HCT116 (cell line): ENCODE data around the gene OCSTAMP. TPM values are rescaled to one million over a fixed set of nuclear protein-coding genes. Genes with fewer than 3 reads are reported as not detected.

Experiments
- ATAC-seq: fragments of 200-7000 bp; cut with Tn5 transposase; 2 replicates; pipeline ENCODE4 v1.9.1; 2020; ENCODE audit warnings: mild to moderate bottlenecking, moderate library complexity
- BruUV-seq: library from RNA; stranded (reverse); fragments of 400-500 nt; replicated peaks from 2 replicates; lab custom pipeline; 2021; lab: Mats Ljungman, UMichigan
- CTCF ChIA-PET: fragments of 300-600 bp; sonication (Branson Sonifier 250); formaldehyde crosslinking; loops from one replicate; lab custom pipeline; 2021; ENCODE audit warnings: antibody characterized with exemption; lab: Charles Lee
- POLR2A ChIA-PET: fragments of 300-600, 350-600 bp; sonication (Branson Sonifier 250); formaldehyde crosslinking; loops from one replicate; lab custom pipeline; 2021; ENCODE audit warnings: antibody characterized with exemption; lab: Charles Lee
- RAD21 ChIA-PET, 2 experiments: fragments of 300-600 bp; sonication (Branson Sonifier 250); formaldehyde crosslinking; loops; one replicate each; lab custom pipeline; 2023; ENCODE audit warnings: low total read pairs in 2 of 2; ENCODE audit not compliant: uncharacterized antibody in 2 of 2, unreplicated experiment in 2 of 2, low non-redundant PET in 1 of 2; lab: Charles Lee
- DNase-seq: peaks from one replicate; pipeline ENCODE4 v3.0.0-alpha.2; 2010; ENCODE audit warnings: low read depth, low spot score
- H2AFZ ChIP-seq: fragments of 200-600 bp; shearing (Covaris generic), sonication (generic); 2 replicates; pipeline ENCODE4 v1.6.1; 2017; ENCODE audit warnings: low read depth, mixed run types, mixed read lengths, antibody characterized with exemption, low read length; ENCODE audit not compliant: poor library complexity, severe bottlenecking
- H3K27ac ChIP-seq: 2 replicates; pipeline ENCODE4 v1.5.1; 2012; ENCODE audit warnings: low read depth, low read length
- H3K27me3 ChIP-seq: fragments of 200-600 bp; sonication (generic); 2 replicates; pipeline ENCODE4 v1.6.1; 2016; ENCODE audit warnings: mixed run types, low read length, mixed read lengths; ENCODE audit not compliant: insufficient read depth
- H3K36me3 ChIP-seq, 2 experiments: fragments of 200-500 bp in 1 of 2; fragments of 200-600 bp in 1 of 2; sonication (Bioruptor generic) in 1 of 2; sonication (generic) in 1 of 2; 2 replicates each; pipeline versions ENCODE4 v1.5.1 to v1.6.1; 2014 to 2016; ENCODE audit warnings: low read length in 2 of 2, inconsistent platforms in 1 of 2, mixed read lengths in 1 of 2, mixed run types in 1 of 2; ENCODE audit not compliant: insufficient read depth in 2 of 2, control insufficient read depth in 1 of 2
- H3K4me1 ChIP-seq, 2 experiments: fragments of 200-600 bp in 1 of 2; sonication (generic) in 1 of 2; 2 replicates each; pipeline versions ENCODE4 v1.5.1 to v1.6.1; 2012 to 2017; ENCODE audit warnings: low read length in 2 of 2, inconsistent platforms in 1 of 2, mild to moderate bottlenecking in 1 of 2, mixed read lengths in 1 of 2, mixed run types in 1 of 2, moderate library complexity in 1 of 2; ENCODE audit not compliant: insufficient read depth in 2 of 2, control insufficient read depth in 1 of 2
- H3K4me2 ChIP-seq: fragments of 200-600 bp; sonication (generic); 2 replicates; pipeline ENCODE4 v1.6.1; 2017; ENCODE audit warnings: mixed run types, low read length, mixed read lengths
- H3K4me3 ChIP-seq, 2 experiments: fragments of 200-600 bp in 1 of 2; sonication (generic) in 1 of 2; replicated peaks in 1 of 2; 2 replicates each; pipeline ENCODE4 v1.5.1; 2011 to 2016; ENCODE audit warnings: low read length in 2 of 2, control low read depth in 1 of 2, low read depth in 1 of 2, mild to moderate bottlenecking in 1 of 2, mixed read lengths in 1 of 2, mixed run types in 1 of 2
- H3K79me2 ChIP-seq: fragments of 200-600 bp; sonication (generic); 2 replicates; pipeline ENCODE4 v1.6.1; 2017; ENCODE audit warnings: mild to moderate bottlenecking, mixed run types, low read length, moderate library complexity, mixed read lengths; ENCODE audit not compliant: insufficient read depth
- H3K9ac ChIP-seq: fragments of 200-600 bp; sonication (generic); 2 replicates; pipeline ENCODE4 v1.6.1; 2016; ENCODE audit warnings: low read length, mixed read lengths
- H3K9me2 ChIP-seq: fragments of 200-600 bp; sonication (generic), shearing (Covaris generic); 2 replicates; pipeline ENCODE4 v1.6.1; 2017; ENCODE audit warnings: mixed run types, mild to moderate bottlenecking, moderate library complexity; ENCODE audit not compliant: insufficient read depth
- H3K9me3 ChIP-seq, 2 experiments: fragments of 200-500 bp in 1 of 2; fragments of 200-600 bp in 1 of 2; sonication (Bioruptor generic) in 1 of 2; sonication (generic) in 1 of 2; 2 replicates each; pipeline ENCODE4 v1.6.1; 2014 to 2017; ENCODE audit warnings: low read length in 2 of 2, mixed read lengths in 2 of 2, inconsistent platforms in 1 of 2, low read depth in 1 of 2, mild to moderate bottlenecking in 1 of 2, mixed run types in 1 of 2, moderate library complexity in 1 of 2; ENCODE audit not compliant: control insufficient read depth in 1 of 2, insufficient read depth in 1 of 2
- H4K20me1 ChIP-seq: fragments of 200-600 bp; sonication (generic), shearing (Covaris generic); 2 replicates; pipeline ENCODE4 v1.6.1; 2017; ENCODE audit warnings: mixed run types, mild to moderate bottlenecking, moderate library complexity; ENCODE audit not compliant: insufficient read depth
- ATF3 ChIP-seq: IDR thresholded peaks from 2 replicates; pipeline ENCODE4 v1.6.1; 2012
- CBX3 ChIP-seq: IDR thresholded peaks from 2 replicates; pipeline ENCODE4 v1.6.1; 2012; ENCODE audit warnings: low read depth
- CEBPB ChIP-seq: IDR thresholded peaks from 2 replicates; pipeline ENCODE4 v1.6.1; 2012; ENCODE audit warnings: low read depth
- CTCF ChIP-seq, 3 experiments: fragments of 200-600 bp in 1 of 3; sonication (generic) in 1 of 3; IDR thresholded peaks in 2 of 3; conservative IDR thresholded peaks in 1 of 3; 2 replicates each; pipeline ENCODE4 v1.5.1; 2012 to 2017; ENCODE audit warnings: low read depth in 2 of 3, low read length in 2 of 3, antibody characterized with exemption in 1 of 3, borderline replicate concordance in 1 of 3, control low read depth in 1 of 3, mild to moderate bottlenecking in 1 of 3, mixed read lengths in 1 of 3, mixed run types in 1 of 3, moderate library complexity in 1 of 3; ENCODE audit not compliant: insufficient read depth in 1 of 3
- EGR1 ChIP-seq: IDR thresholded peaks from 2 replicates; pipeline ENCODE4 v1.6.1; 2012; ENCODE audit warnings: low read depth
- ELF1 ChIP-seq: IDR thresholded peaks from 2 replicates; pipeline ENCODE4 v1.6.1; 2012; ENCODE audit warnings: low read depth, borderline replicate concordance
- EZH2 ChIP-seq: fragments of 200-600 bp; sonication (generic); IDR thresholded peaks from 2 replicates; pipeline ENCODE4 v1.6.1; 2017; ENCODE audit warnings: antibody characterized with exemption, mixed run types
- EZH2phosphoT487 ChIP-seq: fragments of 200-600 bp; IDR thresholded peaks from 2 replicates; pipeline ENCODE4 v1.6.1; 2018; ENCODE audit warnings: antibody characterized with exemption, borderline replicate concordance
- FOSL1 ChIP-seq: IDR thresholded peaks from 2 replicates; pipeline ENCODE4 v1.6.1; 2012; ENCODE audit warnings: low read depth
- MAX ChIP-seq: IDR thresholded peaks from 2 replicates; pipeline ENCODE4 v1.6.1; 2012
- POLR2A ChIP-seq: IDR thresholded peaks from 2 replicates; pipeline ENCODE4 v1.7.0; 2011; ENCODE audit warnings: borderline replicate concordance; ENCODE audit not compliant: insufficient read depth, insufficient read length; ENCODE audit errors: extremely low read depth
- POLR2AphosphoS5 ChIP-seq: IDR thresholded peaks from 2 replicates; pipeline ENCODE4 v1.6.1; 2011; ENCODE audit warnings: mild to moderate bottlenecking, low read depth, low read length, moderate library complexity
- RAD21 ChIP-seq: IDR thresholded peaks from 2 replicates; pipeline ENCODE4 v1.6.1; 2012; ENCODE audit warnings: low read depth, mild to moderate bottlenecking
- REST ChIP-seq: IDR thresholded peaks from 2 replicates; pipeline ENCODE4 v1.6.1; 2012; ENCODE audit warnings: low read depth
- SIN3A ChIP-seq: IDR thresholded peaks from 2 replicates; pipeline ENCODE4 v1.6.1; 2012; ENCODE audit warnings: low read depth
- YY1 ChIP-seq: IDR thresholded peaks from 2 replicates; pipeline ENCODE4 v1.6.1; 2011; ENCODE audit warnings: low read length, low read depth, moderate library complexity, mild to moderate bottlenecking; ENCODE audit not compliant: insufficient replicate concordance; ENCODE audit errors: extremely low read depth
- ZBTB33 ChIP-seq: IDR thresholded peaks from 2 replicates; pipeline ENCODE4 v1.6.1; 2011; ENCODE audit warnings: mild to moderate bottlenecking, low read length, moderate library complexity; ENCODE audit not compliant: insufficient replicate concordance; ENCODE audit errors: extremely low read depth
- ZFX ChIP-seq: fragments of 450-650 bp; IDR thresholded peaks from 2 replicates; pipeline ENCODE4 v1.6.1; 2017
- intact Hi-C: fragments of 100-400 bp; cut with micrococcal nuclease; formaldehyde crosslinking; loops from 2 replicates; pipeline ENCODE4 v1.10.0; 2022
- total RNA-seq: library from RNA; stranded (reverse); gene quantifications from one replicate; pipeline ENCODE4 v1.2.1, GENCODE V29; 2021; ENCODE audit not compliant: unreplicated experiment

OCSTAMP gene
- total RNA-seq, 1 experiment from 2014 or later, result not detected

DNA sequence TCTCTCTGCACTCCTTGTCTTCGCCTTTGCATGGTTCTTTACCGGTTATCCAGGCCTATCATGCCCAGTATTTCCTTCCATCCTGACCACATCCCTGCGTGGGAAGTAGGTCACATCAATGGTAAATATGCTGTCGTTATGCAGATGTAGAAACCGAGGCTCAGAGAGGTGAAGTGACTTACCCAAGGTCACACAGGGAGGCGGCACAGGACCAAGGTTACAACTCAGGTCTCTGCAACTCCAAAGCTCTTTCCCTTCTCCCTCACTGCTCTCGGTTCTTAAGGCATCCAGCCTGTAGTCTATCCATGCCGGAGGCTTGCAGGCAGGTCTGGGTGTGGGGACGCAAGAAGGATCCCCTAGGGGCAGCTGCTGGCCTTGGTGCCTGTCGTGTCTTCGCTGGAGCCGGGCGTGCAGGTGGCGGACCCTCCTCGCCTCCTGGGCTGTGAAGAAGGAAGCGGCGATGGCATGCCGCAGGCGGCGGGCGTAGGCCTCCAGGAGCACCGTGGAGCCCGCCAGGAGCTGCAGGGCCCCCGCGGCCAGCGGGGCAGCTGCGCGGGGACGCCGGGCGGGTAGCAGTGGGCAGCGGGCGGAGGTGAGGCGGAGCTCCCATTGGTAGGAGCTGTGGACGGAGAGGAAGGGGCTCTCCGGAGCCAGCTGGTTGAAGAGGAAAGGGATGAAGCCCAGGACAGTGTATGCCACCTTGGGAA lies 9.1 kb downstream of the OCSTAMP start:
- Histone ChIP-seq H3K4me2 (no peak overlapping the region), H3K9ac (no peak overlapping the region), H3K79me2 (no peaks in the 10 kb centered on the region), H3K9me3 (no peaks in the 10 kb centered on the region), H3K27me3 (peaks cover 40% of the 10 kb centered on the region), H2AFZ (no peak overlapping the region), H4K20me1 (no peaks in the 10 kb centered on the region), H3K4me3 (no peak overlapping the region), H3K9me2 (no peaks in the 10 kb centered on the region), H3K27ac (no peak overlapping the region), H3K4me1 (no peaks in the 10 kb centered on the region), H3K36me3 (no peaks in the 10 kb centered on the region)
- ATAC-seq (no peak), DNase-seq (no peak)
- ChIA-PET RAD21 (no interaction called here), POLR2A (no interaction called here), CTCF (no interaction called here)
- no TSS peak for BruUV-seq
- intact Hi-C loops, result no loop called here
- no peak for TF ChIP-seq SIN3A
- TF ChIP-seq CBX3, result no peak
- TF ChIP-seq CTCF (IDR thresholded peaks at IDR 0.05 in 2 of 3, conservative IDR thresholded peaks at IDR 0.05 in 1 of 3; ENCODE audit: borderline replicate concordance in 1 of 3, insufficient read depth in 1 of 3, low read depth in 2 of 3, low read length in 2 of 3), result no peak
- TF ChIP-seq EGR1, result no peak
- TF ChIP-seq ATF3, result no peak
- TF ChIP-seq YY1, result no peak
- TF ChIP-seq ZFX, result no peak
- TF ChIP-seq EZH2, result no peak
- no peak for TF ChIP-seq POLR2A
- no peak for TF ChIP-seq EZH2phosphoT487
- no peak for TF ChIP-seq RAD21
- TF ChIP-seq FOSL1, result no peak
- TF ChIP-seq ZBTB33, result no peak
- TF ChIP-seq REST, result no peak
- TF ChIP-seq CEBPB, result no peak
- TF ChIP-seq ELF1, result no peak
- no peak for TF ChIP-seq POLR2AphosphoS5
- no peak for TF ChIP-seq MAX
